NOMO-1 treated with dmso at 0.1 percent for 144 hours (cell line): Measurements from ENCODE around the gene TMED7.
"Not testable (repeated sequence)": the region's sequence is repeated elsewhere in the genome, so short reads cannot be mapped to it uniquely, and the experiment has no call there.

Experiments used
- DNase-seq: peaks from one replicate; lab custom pipeline; 2025; ENCODE audit not compliant: unreplicated experiment; lab: John Stamatoyannopoulos, UW

Gene TMED7

GRCh38 chr5:115625579-115626444 lies at the start of gene TMED7:
TMED7 (minus strand) TSS chr5:115626036; CDS start chr5:115625792, 244 bp downstream.
- DNase-seq = peak; percentile 98

DNA sequence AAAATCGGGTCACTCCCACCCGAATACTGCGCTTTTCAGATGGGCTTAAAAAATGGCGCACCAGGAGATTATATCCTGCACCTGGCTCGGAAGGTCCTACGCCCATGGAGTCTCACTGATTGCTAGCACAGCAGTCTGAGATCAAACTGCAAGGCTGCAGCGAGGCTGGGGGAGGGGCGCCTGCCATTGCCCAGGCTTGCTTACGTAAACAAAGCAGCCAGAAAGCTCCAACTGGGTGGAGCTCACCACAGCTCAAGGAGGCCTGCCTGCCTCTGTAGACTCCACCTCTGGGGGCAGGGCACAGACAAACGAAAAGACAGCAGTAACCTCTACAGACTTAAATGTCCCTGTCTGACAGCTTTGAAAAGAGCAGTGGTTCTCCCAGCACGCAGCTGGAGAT lies 48.9 kb upstream of the TMED7 start:
- not testable (repeated sequence) for DNase-seq

GRCh38 chr5:115673596-115673995 lies 47.8 kb upstream of the TMED7 start:
- DNase-seq = no peak

DNA sequence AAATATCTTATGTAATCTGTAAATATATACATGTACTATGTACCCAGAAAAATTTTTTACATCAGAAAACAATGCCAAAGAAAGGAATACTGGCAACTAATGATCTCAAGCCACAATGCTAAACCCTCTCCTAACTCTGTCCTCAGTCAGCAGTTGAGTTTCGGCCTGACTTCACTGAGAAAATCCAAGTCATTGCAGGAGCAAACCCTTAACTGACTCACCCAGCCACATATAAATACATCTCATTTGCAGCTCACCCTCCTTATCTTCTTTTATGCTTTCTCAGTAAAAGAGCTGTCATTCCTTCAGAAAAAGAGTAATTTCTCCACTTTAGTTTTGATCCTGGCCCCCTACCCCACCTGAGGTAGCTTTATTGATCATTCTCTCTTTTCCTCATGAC lies 46.1 kb upstream of the TMED7 start:
- no peak for DNase-seq

DNA sequence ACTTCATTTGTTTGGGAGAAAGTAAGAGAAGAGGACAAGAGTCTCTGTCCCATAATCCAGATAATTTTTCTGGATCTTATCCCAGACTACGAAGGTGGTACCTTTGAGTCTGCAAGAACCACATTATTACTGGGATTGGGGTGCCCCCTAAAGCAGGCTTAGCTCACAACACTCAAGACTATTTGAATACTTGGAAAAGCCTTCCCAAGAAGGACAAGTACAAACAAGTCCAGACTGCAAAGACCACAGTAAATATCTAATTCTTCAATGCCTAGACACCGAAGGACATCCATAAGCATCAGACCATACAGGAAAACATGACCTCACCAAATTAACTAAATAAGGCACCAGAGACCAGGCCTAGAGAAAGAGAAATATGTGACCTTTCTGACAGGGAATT lies 40.2 kb upstream of the TMED7 start:
- no peak for DNase-seq

- no peak for DNase-seq
These were observed 35.7 kb upstream of the TMED7 start for GRCh38 chr5:115661563-115661962.

DNA sequence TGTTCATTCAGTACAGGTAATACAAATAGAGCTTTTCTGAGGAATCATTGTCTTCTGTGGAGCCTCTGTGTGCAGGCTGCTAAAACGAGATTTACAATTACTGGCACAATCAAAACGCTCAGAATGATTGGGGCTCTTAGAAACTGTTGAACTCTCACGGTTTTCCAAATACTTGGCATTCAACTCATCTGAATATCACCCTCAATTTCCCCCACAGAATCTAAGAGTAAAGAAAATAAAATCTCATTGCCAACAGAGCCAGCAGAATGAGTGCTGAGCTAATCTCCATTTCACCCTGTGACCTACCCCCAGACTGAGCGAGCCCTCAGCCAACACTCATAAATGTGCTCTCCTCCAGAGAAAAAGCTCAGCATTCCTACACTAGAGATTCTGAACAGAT lies 35.3 kb upstream of the TMED7 start:
- DNase-seq = no peak

GRCh38 chr5:115657881-115658233 lies 32.0 kb upstream of the TMED7 start:
- no peak for DNase-seq

DNA sequence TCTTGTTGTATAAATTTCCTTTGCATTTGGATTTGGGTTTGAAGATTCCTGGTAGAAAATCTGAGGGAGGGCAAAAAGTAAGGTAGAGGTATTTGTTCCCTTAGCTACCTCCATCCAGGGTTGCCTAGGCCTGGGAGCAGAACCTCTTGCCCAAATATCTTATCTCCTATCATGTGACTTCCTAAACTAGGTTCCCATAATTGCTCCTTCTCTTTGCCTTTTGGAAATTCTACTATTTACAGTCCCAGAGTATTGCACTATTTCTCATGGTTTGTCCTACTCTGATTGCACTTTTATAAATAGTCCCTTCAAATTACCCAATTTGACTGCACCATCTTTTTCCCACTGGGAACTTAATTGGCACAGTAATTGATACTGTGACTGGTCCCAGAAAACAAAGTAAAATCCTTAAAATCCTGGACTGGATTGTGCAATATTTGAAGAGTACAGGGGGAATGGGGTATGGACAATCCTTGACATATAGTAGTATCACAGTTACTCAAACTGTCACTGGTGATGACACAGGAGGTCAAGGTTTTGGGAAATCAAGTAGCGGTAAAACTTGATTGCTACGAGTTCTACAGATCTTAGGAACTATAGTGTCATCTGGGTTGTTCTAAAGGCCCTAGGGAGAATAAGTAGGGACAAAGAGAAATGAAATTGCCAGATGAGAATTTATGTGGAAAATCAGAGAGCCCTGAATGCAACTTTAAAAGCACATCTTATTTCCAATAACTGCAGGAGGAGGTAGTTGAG lies 31.5 kb upstream of the TMED7 start:
- DNase-seq = no peak

- DNase-seq = no peak
These were observed 30.6 kb upstream of the TMED7 start for GRCh38 chr5:115656404-115656803.

DNA sequence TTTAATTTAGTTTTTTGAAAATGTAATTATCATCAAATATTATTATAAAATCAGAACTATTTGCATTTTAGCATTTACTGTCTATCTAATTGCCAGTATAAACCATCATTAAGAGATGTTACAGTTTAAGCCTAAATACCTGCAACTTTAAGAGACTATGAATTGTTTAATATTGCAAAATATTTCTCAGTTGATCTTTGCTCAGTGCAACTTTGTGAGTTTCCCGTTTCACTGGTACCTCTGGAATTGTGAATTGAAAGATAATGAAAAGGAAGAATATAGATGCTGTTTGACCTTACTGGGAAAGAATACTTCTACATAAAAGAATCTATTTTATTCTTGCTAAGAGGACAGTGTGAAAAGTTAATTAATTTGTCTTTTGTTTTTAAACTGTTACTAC lies 30.2 kb upstream of the TMED7 start:
- DNase-seq = no peak

GRCh38 chr5:115649541-115649940 lies 23.7 kb upstream of the TMED7 start:
- DNase-seq = no peak

- DNase-seq = no peak
These were observed 22.2 kb upstream of the TMED7 start for GRCh38 chr5:115648056-115648455.

DNA sequence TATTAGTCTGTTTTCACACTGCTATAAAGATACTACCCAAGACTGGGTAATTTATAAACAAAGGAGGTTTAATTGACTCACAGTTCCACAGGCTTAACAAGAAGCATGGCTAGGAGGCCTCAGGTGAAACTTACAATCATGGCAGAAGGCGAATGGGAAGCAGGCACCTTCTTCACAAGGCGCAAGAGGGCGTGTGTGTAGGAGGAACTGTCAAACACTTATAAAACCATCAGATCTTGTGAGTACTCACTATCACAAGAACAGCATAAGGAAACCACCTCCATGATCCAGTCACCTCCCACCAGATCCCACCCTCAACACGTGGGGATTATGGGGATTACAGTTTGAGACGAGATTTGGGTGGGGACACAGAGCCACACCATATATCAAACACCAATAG lies 19.6 kb upstream of the TMED7 start:
- not testable (repeated sequence) for DNase-seq

DNA sequence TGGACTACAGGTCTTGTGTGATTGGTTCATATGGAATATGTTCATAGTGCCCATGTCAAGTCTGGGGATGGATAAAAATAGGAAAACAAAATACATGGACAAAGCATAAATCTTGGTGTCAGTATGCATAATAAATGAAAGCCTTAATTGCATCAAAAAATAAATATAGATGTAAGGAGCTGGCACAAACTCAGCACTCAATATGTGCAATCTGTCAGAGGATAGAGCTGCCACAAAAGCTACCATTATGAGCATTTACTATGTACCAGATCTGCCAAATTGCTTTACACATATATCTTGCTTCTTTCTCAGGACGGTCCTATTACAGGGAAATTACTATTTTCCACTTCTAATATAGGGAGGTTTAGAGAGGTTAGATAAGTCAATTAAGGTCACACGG lies 18.2 kb upstream of the TMED7 start:
- no peak for DNase-seq

DNA sequence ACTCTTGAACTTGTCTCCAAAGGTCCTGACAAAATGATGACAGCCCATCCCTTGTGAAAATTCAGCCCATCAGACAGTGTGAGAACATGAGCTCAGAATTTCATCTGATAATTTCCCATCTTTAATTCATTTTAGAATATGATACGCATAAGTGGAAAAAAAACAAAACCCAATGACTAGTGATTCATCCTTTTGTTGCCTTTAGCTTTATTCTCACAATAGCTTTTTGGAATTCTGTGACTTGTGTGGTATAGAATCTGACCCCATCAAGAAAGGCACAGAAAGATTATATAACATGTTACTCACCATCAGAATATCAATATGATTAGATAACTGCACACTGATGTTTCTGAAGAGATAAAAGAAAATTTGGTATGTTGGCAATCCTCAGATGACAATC lies 16.1 kb upstream of the TMED7 start:
- DNase-seq = no peak

DNA sequence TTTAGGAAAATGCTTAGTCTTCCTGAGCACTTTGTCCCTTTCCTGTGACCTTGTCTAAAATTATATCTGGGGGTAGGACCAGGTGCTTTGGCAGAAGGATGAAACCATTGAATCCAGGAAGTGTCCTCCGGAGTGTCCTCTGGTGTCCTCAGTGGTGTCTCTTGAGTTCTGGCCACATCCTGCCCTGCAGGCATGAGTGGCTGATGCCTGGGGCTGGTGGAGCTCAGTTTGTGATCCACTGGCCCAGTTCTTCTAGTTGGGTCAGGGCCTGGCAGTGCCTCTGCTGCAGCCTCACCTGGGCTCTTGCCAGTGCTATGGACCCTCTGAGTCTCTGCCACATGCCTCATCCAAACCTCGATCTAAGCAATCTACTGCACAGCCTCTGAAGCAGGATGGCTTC lies 14.4 kb upstream of the TMED7 start:
- no peak for DNase-seq

DNA sequence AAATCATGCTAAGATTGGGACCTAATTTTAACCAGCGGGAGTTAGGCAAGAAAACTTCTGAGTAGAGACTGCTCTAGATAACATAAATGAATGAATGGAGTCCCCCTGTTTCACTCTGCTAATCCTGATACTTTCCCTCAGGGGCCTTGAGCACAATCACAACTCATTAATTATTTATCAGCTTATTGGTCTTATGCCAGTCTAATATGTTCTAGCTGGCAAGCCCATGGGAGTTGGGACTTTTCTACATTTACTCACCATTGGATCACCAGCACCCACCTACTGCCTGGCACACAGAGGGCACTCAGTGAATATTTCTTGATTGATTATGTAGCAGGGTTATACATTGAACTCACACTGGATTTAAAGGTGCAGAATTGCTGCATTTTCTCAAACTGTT lies 13.5 kb upstream of the TMED7 start:
- no peak for DNase-seq

- DNase-seq = no peak
These were observed 11.7 kb upstream of the TMED7 start for GRCh38 chr5:115637507-115637906.

DNA sequence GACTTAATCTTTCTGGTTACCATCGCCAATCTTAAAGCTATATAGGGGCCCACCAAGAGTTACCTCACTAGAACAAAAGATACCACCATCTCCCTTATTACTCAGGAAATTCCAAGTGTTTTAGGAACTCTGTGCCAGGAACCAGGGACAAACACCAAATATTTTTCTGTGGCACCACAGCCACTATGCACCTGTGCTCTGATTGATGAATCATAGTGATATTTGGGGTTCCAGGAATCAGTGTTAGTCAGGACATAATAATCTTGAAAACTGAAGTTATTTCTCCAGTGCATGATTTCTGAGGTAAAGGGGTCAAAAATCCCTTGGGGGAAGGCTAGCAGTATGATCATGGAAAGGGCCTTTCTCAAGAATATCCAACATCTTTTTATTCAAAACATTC lies 10.2 kb upstream of the TMED7 start:
- no peak for DNase-seq

DNA sequence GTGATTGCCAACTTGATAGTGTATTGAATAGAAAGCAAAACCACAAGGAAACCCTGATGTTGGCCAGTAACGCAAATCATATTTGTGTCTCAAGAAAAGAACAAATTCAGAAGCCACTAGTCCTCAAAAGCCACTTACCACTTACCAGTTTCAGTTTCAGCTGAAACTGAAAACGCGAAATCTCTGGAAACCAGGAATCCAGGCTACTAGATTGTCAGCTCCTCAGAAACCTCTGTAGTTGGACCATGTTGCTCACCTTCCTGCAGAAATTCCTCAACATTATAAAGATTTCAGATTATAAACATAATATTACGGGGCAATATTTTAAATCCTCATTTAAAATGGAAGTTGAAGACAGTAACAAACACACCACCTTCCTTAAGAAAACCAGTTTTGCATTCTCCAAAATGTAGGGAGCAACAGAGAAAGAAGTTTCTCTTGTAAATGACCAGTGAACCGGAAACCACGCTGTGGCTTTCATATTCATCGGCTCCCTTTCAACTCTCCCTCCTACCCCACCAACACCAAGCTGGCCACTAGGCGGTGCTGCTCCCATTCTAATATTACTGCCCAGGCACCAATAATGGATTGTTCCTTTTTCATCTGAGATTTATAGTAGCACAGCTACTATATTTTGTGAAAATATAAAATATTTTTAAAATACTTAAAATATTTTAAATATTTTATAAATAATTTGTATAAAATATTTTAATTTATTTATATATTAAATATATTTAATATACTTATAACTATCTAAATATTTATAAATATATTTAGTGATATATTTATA lies 8.7 kb upstream of the TMED7 start:
- peak; percentile 78 for DNase-seq

GRCh38 chr5:115629903-115630302 lies 4.1 kb upstream of the TMED7 start:
- DNase-seq = no peak
